Glutamatergic neuron (in vitro differentiated cells): ENCODE data around the gene FERMT3. TPM values are rescaled to one million over a fixed set of nuclear protein-coding genes. Genes with fewer than 3 reads are reported as not detected.
A peak's percentile ranks its signal among the peaks of the same experiment; 100 is the strongest.

Experiments
- DNase-seq: peaks from one replicate; pipeline ENCODE4 v3.0.0; 2022
- H3K27ac Mint-ChIP-seq: one replicate; pipeline ENCODE4 v1.8.0; 2020; ENCODE audit warnings: mild to moderate bottlenecking, mixed read lengths, inconsistent platforms; ENCODE audit not compliant: unreplicated experiment
- H3K27me3 Mint-ChIP-seq: one replicate; pipeline ENCODE4 v1.8.0; 2020; ENCODE audit warnings: mild to moderate bottlenecking, moderate library complexity, mixed read lengths, inconsistent platforms; ENCODE audit not compliant: unreplicated experiment
- H3K36me3 Mint-ChIP-seq: one replicate; pipeline ENCODE4 v1.8.0; 2020; ENCODE audit warnings: mild to moderate bottlenecking, mixed read lengths, inconsistent platforms; ENCODE audit not compliant: unreplicated experiment
- H3K4me1 Mint-ChIP-seq: one replicate; pipeline ENCODE4 v1.8.0; 2020; ENCODE audit warnings: mild to moderate bottlenecking, low read depth, mixed read lengths, inconsistent platforms; ENCODE audit not compliant: unreplicated experiment
- H3K4me3 Mint-ChIP-seq: one replicate; pipeline ENCODE4 v1.8.0; 2020; ENCODE audit warnings: mild to moderate bottlenecking, mixed read lengths, inconsistent platforms; ENCODE audit not compliant: unreplicated experiment
- H3K9me3 Mint-ChIP-seq: one replicate; pipeline ENCODE4 v1.8.0; 2020; ENCODE audit warnings: mild to moderate bottlenecking, moderate library complexity, mixed read lengths, inconsistent platforms; ENCODE audit not compliant: unreplicated experiment
- total RNA-seq: library from RNA; stranded (reverse); fragmentation: NEBNext Ultra II Directional; extraction: Animal tissue kit (Norgen Biotek cat#: 25700); gene quantifications from one replicate; pipeline ENCODE4 v1.2.1, GENCODE V29; 2021; ENCODE audit not compliant: unreplicated experiment
- TF ChIP-seq, protein P1 (sequence below): fragments of 200-600 bp; sonication (generic); IDR thresholded peaks from one replicate; pipeline ENCODE4 v1.5.0; 2021; ENCODE audit not compliant: partially characterized antibody, unreplicated experiment

The FERMT3 gene
- total RNA-seq, 1 donor from 2014 or later = 2.0 TPM

DNA sequence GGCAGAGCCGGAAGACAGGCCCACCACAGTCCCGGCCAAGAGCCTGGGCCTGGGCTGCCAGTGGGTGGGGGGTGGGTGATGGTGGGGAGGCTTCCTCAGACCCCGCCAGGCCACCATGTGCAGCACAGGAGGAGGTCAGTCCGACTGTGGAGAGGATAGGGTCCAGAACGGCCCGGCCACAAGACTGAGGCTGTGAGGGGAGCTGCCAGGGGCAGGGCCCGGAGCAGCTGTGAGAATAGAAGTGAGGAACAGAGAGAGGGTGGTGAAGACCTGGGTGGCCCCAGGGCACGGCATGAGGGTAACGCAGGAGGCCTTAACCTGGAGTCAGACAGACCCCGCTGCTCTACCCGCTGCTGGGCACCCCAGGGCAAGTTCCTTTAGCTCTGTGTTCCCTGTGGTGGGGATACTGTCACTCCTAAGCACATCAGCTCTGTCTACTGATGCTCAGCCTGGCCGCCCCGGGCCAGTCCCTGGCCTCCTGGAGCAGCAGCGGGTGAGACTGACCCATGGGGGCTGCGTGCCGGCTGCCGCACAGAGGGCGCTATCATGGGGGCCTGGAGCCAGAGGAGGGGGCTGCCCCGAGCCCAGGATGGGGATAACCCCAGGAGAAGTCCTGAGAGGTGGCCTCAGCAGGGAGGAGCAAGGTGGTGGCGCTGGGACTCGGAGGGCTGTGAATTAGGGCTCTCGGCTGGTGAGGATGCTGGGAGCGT lies 1.7 kb downstream of the FERMT3 start:
- peaks cover 9% of the 10 kb centered on the region for H3K4me1 Mint-ChIP-seq
- TF ChIP-seq, protein P1, sequence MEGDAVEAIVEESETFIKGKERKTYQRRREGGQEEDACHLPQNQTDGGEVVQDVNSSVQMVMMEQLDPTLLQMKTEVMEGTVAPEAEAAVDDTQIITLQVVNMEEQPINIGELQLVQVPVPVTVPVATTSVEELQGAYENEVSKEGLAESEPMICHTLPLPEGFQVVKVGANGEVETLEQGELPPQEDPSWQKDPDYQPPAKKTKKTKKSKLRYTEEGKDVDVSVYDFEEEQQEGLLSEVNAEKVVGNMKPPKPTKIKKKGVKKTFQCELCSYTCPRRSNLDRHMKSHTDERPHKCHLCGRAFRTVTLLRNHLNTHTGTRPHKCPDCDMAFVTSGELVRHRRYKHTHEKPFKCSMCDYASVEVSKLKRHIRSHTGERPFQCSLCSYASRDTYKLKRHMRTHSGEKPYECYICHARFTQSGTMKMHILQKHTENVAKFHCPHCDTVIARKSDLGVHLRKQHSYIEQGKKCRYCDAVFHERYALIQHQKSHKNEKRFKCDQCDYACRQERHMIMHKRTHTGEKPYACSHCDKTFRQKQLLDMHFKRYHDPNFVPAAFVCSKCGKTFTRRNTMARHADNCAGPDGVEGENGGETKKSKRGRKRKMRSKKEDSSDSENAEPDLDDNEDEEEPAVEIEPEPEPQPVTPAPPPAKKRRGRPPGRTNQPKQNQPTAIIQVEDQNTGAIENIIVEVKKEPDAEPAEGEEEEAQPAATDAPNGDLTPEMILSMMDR = no peak
- H3K27ac Mint-ChIP-seq = no peak overlapping the region
- no peak for DNase-seq
- peaks cover 5% of the 10 kb centered on the region for H3K9me3 Mint-ChIP-seq
- H3K36me3 Mint-ChIP-seq = no peaks in the 10 kb centered on the region
- no peak overlapping the region for H3K4me3 Mint-ChIP-seq
- peaks cover 10% of the 10 kb centered on the region for H3K27me3 Mint-ChIP-seq

DNA sequence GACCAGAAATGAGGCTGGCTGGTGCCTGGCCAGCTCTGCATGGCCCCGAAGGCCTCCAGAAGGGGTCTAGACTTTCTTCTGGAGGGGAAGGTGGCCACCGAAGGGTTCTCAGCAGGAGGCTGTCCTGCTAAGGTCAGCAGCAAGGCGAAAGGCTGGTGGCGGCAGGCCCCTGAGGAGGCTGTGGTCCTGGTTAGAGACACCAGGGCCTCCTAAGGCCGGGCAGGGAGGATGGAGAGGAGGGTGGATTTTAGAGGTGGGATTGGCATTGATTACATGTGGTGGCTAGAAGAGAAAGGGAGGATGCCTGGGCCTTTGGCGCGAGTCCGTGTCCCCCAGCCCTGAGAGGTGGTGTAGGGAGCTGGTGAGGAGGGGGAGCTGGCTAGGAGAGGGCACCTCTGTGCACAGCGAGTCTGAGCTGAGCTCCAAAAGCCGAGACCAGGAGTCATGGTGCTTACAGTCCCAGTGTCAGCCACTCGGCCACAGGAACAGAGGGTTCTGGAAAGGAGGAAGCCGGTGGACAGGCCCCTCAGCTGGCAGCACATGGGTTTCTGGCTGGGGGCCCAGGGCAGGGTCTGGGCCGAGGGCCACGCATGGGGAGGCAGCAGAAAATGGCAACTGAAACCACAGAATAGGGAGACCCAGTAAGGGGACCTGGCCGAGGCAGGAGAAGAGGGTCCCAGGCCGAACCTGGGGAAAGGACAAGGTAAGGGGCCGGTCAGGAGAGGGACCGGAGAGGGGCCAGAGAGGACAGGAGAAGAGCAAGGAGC lies 2.5 kb downstream of the FERMT3 start:
- H3K9me3 Mint-ChIP-seq = peaks cover 5% of the 10 kb centered on the region
- no peaks in the 10 kb centered on the region for H3K36me3 Mint-ChIP-seq
- TF ChIP-seq, protein P1 = no peak
- no peak overlapping the region for H3K4me3 Mint-ChIP-seq
- DNase-seq = no peak
- H3K4me1 Mint-ChIP-seq = peaks cover 6% of the 10 kb centered on the region
- peak overlapping the region; percentile 33 for H3K27ac Mint-ChIP-seq
- peaks cover 14% of the 10 kb centered on the region for H3K27me3 Mint-ChIP-seq

DNA sequence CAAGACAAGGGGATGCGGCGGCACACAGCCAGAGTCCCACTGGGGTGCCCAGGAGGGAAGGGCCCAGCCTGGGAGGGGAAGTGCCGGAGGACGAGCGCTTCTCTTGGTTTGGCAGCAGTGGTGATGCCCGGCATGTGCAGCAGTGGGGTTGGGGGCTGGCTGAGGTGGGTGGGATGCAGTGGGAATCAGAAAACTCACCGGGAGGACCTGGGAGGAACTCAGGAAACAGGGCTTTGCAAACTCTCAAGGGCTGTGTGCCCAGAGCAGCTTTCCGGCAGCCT lies 3.0 kb downstream of the FERMT3 start:
- DNase-seq = no peak
- Mint-ChIP-seq H3K27ac (no peak overlapping the region), H3K27me3 (peaks cover 12% of the 10 kb centered on the region), H3K4me1 (peaks cover 2% of the 10 kb centered on the region), H3K9me3 (peaks cover 3% of the 10 kb centered on the region), H3K4me3 (no peak overlapping the region), H3K36me3 (no peaks in the 10 kb centered on the region)
- TF ChIP-seq, protein P1 = no peak

DNA sequence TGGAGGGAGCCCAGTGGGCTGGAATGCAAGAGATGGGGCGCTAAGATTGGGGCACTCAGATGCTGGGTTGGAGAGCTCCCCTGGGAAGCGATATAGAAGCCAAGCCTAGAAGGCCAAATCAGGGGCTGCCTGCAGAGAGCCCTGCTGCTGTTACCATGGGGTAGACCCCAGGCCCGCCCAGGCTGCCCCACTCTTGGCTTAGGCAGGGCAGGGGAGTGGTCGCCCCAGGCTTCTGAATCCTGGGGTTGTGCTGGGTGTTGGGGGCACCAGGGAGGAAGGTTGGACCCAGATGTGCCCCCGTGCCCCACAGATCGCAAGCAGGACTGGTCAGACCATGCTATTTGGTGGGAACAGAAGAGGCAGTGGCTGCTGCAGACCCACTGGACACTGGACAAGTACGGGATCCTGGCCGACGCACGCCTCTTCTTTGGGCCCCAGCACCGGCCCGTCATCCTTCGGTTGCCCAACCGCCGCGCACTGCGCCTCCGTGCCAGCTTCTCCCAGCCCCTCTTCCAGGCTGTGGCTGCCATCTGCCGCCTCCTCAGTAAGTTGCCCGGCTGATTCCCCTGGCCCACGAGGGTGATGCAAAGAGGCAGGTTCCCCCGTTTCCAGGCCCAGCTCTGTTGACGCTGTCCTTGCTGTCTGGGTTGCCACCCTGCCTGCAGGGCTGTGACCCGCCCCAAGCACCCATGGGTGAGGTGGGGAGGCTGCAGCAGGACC lies 3.9 kb downstream of the FERMT3 start:
- H3K27me3 Mint-ChIP-seq = peaks cover 12% of the 10 kb centered on the region
- peaks cover 3% of the 10 kb centered on the region for H3K9me3 Mint-ChIP-seq
- TF ChIP-seq, protein P1 = no peak
- no peak overlapping the region for H3K27ac Mint-ChIP-seq
- H3K36me3 Mint-ChIP-seq = no peaks in the 10 kb centered on the region
- no peak for DNase-seq
- H3K4me3 Mint-ChIP-seq = no peak overlapping the region
- H3K4me1 Mint-ChIP-seq = no peaks in the 10 kb centered on the region
